ENCODE data around the gene ELOVL6.

DNA sequence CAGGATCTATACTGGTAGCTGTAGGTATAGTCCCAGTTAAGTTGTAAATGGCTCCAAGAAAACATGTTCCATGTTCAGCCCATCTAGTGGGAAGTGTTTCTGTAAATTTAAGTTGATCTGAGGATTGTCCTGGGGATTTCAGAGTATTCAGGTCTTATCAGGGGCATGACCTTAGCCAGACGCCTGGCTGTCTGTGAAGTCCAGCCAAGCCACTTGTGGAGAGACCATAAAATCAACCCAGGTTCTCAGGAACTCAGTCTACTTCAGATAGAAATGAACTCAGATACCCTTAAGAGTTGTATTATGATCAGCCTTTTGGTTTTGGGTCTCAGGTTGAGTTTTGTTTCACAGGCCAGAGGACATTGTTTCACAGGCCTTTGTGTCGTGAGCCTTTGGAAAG, 189.9 kb downstream of the ELOVL6 start:
- TF ChIP-seq CTCF (IDR thresholded peaks at IDR 0.05) (no peak), POLR2A (IDR thresholded peaks at IDR 0.05) (no peak)

Data from thyroid gland (tissue), 4 donors.